ENCODE measurements around the gene PIWIL4. TPM values are rescaled to one million over a fixed set of nuclear protein-coding genes. Genes with fewer than 3 reads are reported as not detected.

Gene PIWIL4
- total and polyA plus RNA-seq, 9 of the 15 experiments (the other 6 are each of a cell fraction or from before 2014, with no cell fraction given), result 6.3 to 17.0 (median 10.8) TPM

- WGBS (ENCODE audit: insufficient coverage, low coverage, missing lambda C conversion rate), result 25% methylated on average over 2 of the region's 2 CpGs
- FAIRE-seq (no peak), ATAC-seq (no peak), DNase-seq (ENCODE audit: extremely low read depth in 1 of 4, low spot score in 3 of 4) (no peak)
- H4K20me1 ChIP-seq (replicated peaks; ENCODE audit: control insufficient read depth, insufficient read depth, low read length), result no peaks in the 10 kb centered on the region
- no peaks in the 10 kb centered on the region for H3K9me3 ChIP-seq (replicated peaks; ENCODE audit: control insufficient read depth, insufficient read depth, low read depth, low read length)
- H3K79me2 ChIP-seq (ENCODE audit: control insufficient read depth, insufficient read depth, low read length), result no peaks in the 10 kb centered on the region
- H3K27me3 ChIP-seq (ENCODE audit: control insufficient read depth in 2 of 2, insufficient read depth in 2 of 2, low read length in 2 of 2), result no peaks in the 10 kb centered on the region
- no peak for TF ChIP-seq ZNF407 (IDR thresholded peaks at IDR 0.05; ENCODE audit: low read depth)
- peak; percentile 19; the same call in 1 of the 2 replicates for TF ChIP-seq MAFG (tag; conservative IDR thresholded peaks at IDR 0.05)
- TF ChIP-seq ZNF583 (CRISPR knock-in tag; IDR thresholded peaks at IDR 0.05), result no peak
- TF ChIP-seq ZNF239 (CRISPR knock-in tag; IDR thresholded peaks at IDR 0.05), result no peak
- peak; percentile 52 for TF ChIP-seq ZNF316 (IDR thresholded peaks at IDR 0.05)
- in situ Hi-C loops (cut with MboI) (no loop called here), intact Hi-C loops (cut with micrococcal nuclease) (no loop called here)
- POLR2A ChIA-PET, result interaction anchor here (1.1 kb wide), 1 partner anchor 12 kb away, joined by 3 read pairs; no protein-coding TSS in a partner anchor
- H3K4me2 ChIP-seq (ENCODE audit: insufficient read depth, low read length), result no peak overlapping the region
- no peaks in the 10 kb centered on the region for H3K36me3 ChIP-seq (ENCODE audit: control insufficient read depth, insufficient read depth, low read length)
- no peaks in the 10 kb centered on the region for H3K4me1 ChIP-seq (replicated peaks in 1 of 2; ENCODE audit: control insufficient read depth in 2 of 2, insufficient read depth in 2 of 2, low read length in 2 of 2)
- CTCF ChIA-PET (ENCODE audit: low intra/inter-chr PET ratio), result no interaction called here
- H2AFZ ChIP-seq (ENCODE audit: low read depth, low read length), result no peak overlapping the region
- H3K27ac ChIP-seq (ENCODE audit: extremely low read depth, low read depth, low read length), result no peak overlapping the region
- H3K4me3 ChIP-seq, result no peak overlapping the region
- no peaks in the 10 kb centered on the region for H3K9me1 ChIP-seq (ENCODE audit: control insufficient read depth, insufficient read depth, low read length)
- no peak overlapping the region for H3K9ac ChIP-seq (ENCODE audit: insufficient read depth in 1 of 2, low read depth in 2 of 2, low read length in 2 of 2)
- BruUV-seq (replicated peaks), result no TSS peak
Measured at GRCh38 chr11:94668212-94668793, 101.1 kb downstream of the PIWIL4 start.
